ENCODE data around the gene LONP2. TPM values are rescaled to one million over a fixed set of nuclear protein-coding genes. Genes with fewer than 3 reads are reported as not detected.

LONP2 gene
- total and polyA plus RNA-seq, 2 of the 13 experiments (the other 11 are each of a cell fraction or from before 2014, with no cell fraction given), result 39.2 to 63.3 TPM

DNA sequence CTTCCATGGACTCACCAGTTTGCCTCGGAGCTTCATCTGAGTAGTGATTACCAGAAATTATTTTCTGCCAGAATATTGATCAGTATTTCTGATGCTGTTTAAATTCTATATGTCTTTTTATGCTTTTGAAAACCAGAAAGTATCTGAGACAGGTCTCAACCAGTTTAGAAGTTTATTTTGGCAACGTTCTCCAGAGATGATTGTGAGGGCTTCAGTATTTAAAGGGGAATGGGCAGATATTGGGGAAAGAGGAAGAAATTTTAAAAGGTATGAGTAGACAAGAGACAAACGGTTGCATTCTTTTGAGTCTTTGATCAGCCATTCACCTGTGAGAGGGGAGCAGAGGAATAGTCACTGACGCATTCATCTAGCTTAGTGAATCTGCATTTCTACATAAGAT, 47.7 kb downstream of the LONP2 start:
- ChIA-PET CTCF (ENCODE audit: low intra/inter-chr PET ratio, low total read pairs) (no interaction called here), POLR2A (no interaction called here)
- Histone ChIP-seq H3K4me1 (ENCODE audit: insufficient read depth, low read length) (peaks cover 15% of the 10 kb centered on the region), H3K27ac (ENCODE audit: extremely low read length, insufficient read depth, low read length) (no peak overlapping the region), H3K4me2 (ENCODE audit: low read depth, low read length) (no peak overlapping the region), H3K9me3 (ENCODE audit: low read length) (peaks cover 8% of the 10 kb centered on the region), H3K9ac (ENCODE audit: insufficient read depth, low read depth, low read length) (no peak overlapping the region), H3K36me3 (replicated peaks in 1 of 2; ENCODE audit: control insufficient read depth in 1 of 2, insufficient read depth in 2 of 2, low read length in 2 of 2) (peaks cover 8 to 60% of the 10 kb centered on the region in 2 experiments), H4K20me1 (ENCODE audit: insufficient read depth, low read length) (no peaks in the 10 kb centered on the region), H3K4me3 (replicated peaks in 1 of 3; ENCODE audit: insufficient read depth in 1 of 3, low read depth in 2 of 3, low read length in 3 of 3) (no peak overlapping the region), H2AFZ (ENCODE audit: low read length) (no peak overlapping the region), H3K79me2 (ENCODE audit: insufficient read depth, low read length) (no peaks in the 10 kb centered on the region), H3K27me3 (ENCODE audit: control insufficient read depth in 1 of 2, insufficient read depth in 2 of 2, low read length in 2 of 2) (no peaks in the 10 kb centered on the region)
- no TSS peak for BruUV-seq (replicated peaks)
- intact Hi-C loops (cut with micrococcal nuclease; ENCODE audit: unreplicated experiment), result no loop called here
- FAIRE-seq, result no peak
- DNase-seq (ENCODE audit: low spot score), result no peak
- in situ Hi-C loops (cut with HindIII; ENCODE audit: extremely low pct_ligation_motif_present, low pct_unique_long_range_greater_than_20kb), result no loop called here
- 87% methylated on average over 4 of the region's 4 CpGs for WGBS (ENCODE audit: low lambda C conversion rate)
- no peak for ATAC-seq
- TF ChIP-seq ZNF3 (CRISPR knock-in tag; IDR thresholded peaks at IDR 0.05) (no peak), ZNF740 (CRISPR knock-in tag; IDR thresholded peaks at IDR 0.05) (no peak), MED1 (CRISPR knock-in tag; IDR thresholded peaks at IDR 0.05) (no peak), ZHX1 (CRISPR knock-in tag; IDR thresholded peaks at IDR 0.05; ENCODE audit: low read depth) (no peak), ZNF713 (CRISPR knock-in tag; IDR thresholded peaks at IDR 0.05) (no peak), ZKSCAN1 (IDR thresholded peaks at IDR 0.05; ENCODE audit: low read length) (no peak), YEATS2 (CRISPR knock-in tag; IDR thresholded peaks at IDR 0.05; ENCODE audit: borderline replicate concordance) (no peak)
- TF ChIP-seq, protein P1, sequence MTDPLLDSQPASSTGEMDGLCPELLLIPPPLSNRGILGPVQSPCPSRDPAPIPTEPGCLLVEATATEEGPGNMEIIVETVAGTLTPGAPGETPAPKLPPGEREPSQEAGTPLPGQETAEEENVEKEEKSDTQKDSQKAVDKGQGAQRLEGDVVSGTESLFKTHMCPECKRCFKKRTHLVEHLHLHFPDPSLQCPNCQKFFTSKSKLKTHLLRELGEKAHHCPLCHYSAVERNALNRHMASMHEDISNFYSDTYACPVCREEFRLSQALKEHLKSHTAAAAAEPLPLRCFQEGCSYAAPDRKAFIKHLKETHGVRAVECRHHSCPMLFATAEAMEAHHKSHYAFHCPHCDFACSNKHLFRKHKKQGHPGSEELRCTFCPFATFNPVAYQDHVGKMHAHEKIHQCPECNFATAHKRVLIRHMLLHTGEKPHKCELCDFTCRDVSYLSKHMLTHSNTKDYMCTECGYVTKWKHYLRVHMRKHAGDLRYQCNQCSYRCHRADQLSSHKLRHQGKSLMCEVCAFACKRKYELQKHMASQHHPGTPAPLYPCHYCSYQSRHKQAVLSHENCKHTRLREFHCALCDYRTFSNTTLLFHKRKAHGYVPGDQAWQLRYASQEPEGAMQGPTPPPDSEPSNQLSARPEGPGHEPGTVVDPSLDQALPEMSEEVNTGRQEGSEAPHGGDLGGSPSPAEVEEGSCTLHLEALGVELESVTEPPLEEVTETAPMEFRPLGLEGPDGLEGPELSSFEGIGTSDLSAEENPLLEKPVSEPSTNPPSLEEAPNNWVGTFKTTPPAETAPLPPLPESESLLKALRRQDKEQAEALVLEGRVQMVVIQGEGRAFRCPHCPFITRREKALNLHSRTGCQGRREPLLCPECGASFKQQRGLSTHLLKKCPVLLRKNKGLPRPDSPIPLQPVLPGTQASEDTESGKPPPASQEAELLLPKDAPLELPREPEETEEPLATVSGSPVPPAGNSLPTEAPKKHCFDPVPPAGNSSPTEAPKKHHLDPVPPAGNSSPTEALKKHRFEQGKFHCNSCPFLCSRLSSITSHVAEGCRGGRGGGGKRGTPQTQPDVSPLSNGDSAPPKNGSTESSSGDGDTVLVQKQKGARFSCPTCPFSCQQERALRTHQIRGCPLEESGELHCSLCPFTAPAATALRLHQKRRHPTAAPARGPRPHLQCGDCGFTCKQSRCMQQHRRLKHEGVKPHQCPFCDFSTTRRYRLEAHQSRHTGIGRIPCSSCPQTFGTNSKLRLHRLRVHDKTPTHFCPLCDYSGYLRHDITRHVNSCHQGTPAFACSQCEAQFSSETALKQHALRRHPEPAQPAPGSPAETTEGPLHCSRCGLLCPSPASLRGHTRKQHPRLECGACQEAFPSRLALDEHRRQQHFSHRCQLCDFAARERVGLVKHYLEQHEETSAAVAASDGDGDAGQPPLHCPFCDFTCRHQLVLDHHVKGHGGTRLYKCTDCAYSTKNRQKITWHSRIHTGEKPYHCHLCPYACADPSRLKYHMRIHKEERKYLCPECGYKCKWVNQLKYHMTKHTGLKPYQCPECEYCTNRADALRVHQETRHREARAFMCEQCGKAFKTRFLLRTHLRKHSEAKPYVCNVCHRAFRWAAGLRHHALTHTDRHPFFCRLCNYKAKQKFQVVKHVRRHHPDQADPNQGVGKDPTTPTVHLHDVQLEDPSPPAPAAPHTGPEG (CRISPR knock-in tag; IDR thresholded peaks at IDR 0.05), result no peak
